HG03025 (cell line): ENCODE results near the gene HSF4.

Source experiments
- ATAC-seq: cut with Tn5 transposase; IDR thresholded peaks from one replicate; pipeline ENCODE4 v1.9.1; 2021; ENCODE audit warnings: mild to moderate bottlenecking, moderate library complexity; ENCODE audit not compliant: unreplicated experiment, low FRiP score

HSF4 gene

DNA sequence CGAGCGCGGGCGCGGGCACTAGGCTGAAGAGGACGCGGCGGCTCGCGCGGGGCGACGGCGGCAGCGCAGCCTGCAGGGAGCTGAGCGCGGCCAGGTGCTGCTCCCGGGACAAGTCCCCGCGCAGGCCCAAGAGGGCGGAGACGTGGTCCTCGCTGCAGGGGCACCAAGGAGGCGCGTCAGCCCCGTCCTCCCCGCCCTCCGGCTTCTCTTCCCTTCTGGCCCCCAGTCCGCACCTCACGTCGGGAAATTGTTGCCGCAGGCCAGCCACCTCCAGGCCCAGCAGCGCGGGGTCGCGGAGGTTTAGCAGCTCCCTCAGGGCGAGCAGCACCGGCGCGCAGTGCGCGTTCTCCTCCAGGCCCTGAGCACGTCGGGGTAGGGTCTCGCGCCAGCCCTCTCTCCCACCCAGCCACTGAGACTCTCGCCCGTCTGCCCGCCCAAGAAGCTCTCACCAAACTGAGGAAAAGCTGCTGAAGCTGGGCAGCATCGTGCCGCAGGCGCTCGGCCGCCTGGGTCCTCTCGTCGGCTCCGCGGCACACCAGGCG, 20.0 kb downstream of the HSF4 start:
- ATAC-seq = no peak

DNA sequence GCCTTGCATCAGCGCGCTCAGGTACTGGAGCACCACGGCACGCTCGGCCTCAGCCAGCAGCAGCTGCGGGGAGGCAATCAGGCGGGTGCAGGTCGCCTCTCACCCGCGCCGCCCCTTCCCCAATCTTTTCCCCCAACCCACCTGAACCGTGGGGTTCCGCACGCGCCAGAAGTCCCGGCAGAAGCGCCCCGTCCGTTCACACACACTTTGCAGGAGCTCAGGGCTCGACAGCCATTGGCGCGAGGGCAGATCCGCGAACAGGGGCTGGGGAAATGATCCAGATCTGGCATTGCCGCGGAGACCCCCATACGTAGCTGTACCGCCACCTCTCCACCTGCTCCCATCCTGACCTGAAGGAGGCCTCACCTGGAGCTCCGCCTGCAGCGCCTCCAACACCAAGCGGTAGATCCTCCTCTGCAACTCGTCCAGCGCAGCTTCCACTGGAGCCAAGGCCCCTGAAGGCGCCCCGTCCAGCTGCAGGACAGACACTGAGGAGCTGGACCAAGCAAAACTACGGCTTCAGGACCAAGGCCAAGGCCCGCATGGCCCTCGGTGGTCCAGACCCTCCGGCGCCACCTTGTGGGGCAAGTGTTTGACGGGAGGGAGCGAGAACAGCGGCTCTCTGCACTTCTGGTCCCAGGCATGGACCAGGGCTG, 20.6 kb downstream of the HSF4 start:
- ATAC-seq = no peak

DNA sequence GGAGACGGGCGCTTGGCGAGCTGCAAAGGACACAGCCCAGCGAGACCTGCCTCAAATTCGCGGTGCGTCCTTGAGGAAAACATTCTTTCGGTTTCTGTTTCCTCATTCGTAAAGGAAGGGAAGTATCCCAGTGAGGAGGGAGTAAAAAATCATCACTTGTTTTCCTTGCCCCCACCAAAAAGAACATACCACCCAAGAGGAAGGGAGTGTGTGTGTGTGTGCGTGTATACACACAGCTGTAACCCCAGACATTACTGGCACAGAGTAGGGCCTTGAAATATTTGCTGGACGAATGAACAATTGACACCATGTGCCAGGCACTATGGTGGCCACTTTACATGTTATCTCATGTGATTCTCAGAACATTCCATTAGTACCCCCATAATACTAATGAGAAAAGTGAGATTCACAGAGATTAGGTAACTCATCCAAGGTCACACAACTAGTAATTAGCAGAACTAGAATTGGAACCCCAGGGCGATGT, 21.1 kb downstream of the HSF4 start:
- no peak for ATAC-seq

DNA sequence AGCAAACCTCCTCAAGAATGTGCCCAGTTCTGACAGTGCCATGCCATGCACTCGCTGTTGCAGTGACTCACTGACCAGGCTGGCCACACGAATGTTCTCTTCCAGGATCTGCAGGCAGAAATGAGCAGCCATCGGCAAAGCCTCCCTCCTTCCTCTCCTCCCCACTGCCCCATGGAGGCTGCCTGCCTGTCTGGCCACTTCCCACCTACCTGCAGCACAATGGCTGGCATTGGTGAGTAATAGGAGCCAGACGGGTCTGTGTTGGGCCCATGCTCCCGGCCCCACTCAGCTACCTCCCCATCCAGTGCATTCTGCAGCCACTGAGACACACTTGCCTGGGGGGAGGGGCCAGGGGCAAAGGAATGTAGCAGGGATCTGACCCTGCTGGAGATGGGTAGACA, 22.0 kb downstream of the HSF4 start:
- no peak for ATAC-seq

DNA sequence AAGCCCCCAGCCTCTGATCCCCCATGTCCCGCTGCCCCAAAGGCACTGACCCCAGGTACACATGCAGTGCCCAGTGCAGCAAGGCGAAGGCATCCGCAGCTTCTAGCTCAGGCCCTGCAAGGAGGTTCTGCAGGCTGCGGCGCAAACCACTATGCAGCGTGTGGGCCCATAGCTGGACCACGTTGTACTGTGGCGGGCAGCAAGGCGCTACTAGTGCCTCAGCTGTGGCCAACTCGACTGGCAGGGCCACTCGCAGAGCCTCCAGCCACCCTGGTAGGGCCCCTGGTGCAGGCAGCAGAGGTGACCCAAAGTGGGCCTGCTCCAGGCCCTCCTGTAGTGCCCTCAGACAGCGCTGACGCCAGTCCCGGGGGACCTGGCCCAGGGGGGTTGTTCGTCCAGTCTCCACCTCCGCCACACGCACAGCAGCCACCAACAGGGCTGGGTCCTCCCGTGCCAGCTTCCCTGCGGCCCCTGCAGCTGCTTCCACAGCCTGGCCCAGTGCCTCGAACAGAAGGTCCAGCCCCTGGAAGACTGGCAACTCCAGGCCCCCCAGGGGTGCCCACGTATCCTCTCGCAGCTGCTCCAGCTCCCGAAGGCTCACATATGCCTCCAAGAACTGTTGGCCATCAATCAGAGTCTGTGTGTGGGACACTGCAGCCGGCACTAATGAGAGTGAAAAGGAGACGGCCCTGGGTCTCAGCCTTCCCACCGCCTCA, 22.8 kb downstream of the HSF4 start:
- no peak for ATAC-seq

DNA sequence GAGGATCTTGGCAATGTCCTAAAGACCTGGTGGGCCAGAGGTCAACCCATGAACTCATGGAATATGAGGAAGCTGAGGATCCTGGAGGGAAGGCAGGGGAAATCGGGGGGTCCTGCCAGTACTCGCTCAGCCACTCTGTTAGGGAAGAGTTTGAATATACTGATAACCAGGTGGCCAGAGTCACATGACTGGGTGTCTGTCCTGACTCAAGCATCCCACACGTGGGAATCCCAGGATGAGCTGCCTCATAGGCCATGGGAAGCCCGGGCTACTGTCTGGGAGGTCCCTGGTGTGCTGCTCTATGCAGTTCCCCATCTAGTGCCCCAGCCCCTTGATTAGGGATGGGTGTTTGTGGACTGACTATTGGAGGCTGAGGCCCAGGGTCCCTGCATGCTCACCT, 23.8 kb downstream of the HSF4 start:
- ATAC-seq = no peak

DNA sequence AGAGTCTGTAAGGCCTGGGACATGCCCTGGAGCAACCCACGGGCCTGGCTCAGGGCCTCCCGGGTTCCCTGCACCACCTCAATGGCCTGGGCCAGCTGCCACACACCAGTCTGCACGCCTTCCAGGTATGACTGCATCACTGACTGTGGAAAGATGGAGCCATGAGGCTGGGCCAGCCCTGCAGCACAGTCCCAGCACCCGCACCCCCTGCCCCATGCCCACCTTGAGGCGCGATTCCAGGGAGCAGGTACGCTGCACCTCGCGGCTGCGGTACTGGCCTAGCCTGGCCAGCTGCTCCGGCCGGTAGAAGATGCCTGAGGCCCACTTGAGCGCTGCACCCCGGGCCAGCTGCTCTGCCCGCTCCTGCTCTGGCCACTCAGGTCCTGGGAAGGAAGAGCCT, 24.3 kb downstream of the HSF4 start:
- ATAC-seq = no peak

DNA sequence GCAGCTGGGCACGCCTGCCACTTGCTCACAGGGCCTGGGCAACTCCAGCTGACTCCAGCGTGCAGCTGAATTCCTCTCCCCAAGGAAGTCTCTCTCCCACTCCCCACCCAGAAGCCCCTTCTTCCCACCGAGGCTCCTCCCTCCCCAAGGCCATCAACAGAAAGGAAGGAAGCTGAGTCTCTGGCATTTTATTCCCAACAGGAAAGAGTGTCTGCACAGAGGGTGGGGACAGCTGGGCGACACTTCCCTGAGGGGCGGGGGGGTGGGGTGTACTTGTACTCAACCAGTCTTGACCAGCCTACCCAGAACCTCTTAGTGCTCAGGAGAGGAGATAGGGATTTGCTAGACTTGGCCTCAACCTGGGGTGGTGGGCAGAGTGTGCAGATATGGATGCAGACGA, 25.5 kb downstream of the HSF4 start, which contains the start of gene EXOC3L1:
TSS of gene EXOC3L1 (minus strand) at position 96 of the 400 bp plus-strand sequence. CDS start 460 bp downstream, outside the sequence.
- ATAC-seq = no peak

DNA sequence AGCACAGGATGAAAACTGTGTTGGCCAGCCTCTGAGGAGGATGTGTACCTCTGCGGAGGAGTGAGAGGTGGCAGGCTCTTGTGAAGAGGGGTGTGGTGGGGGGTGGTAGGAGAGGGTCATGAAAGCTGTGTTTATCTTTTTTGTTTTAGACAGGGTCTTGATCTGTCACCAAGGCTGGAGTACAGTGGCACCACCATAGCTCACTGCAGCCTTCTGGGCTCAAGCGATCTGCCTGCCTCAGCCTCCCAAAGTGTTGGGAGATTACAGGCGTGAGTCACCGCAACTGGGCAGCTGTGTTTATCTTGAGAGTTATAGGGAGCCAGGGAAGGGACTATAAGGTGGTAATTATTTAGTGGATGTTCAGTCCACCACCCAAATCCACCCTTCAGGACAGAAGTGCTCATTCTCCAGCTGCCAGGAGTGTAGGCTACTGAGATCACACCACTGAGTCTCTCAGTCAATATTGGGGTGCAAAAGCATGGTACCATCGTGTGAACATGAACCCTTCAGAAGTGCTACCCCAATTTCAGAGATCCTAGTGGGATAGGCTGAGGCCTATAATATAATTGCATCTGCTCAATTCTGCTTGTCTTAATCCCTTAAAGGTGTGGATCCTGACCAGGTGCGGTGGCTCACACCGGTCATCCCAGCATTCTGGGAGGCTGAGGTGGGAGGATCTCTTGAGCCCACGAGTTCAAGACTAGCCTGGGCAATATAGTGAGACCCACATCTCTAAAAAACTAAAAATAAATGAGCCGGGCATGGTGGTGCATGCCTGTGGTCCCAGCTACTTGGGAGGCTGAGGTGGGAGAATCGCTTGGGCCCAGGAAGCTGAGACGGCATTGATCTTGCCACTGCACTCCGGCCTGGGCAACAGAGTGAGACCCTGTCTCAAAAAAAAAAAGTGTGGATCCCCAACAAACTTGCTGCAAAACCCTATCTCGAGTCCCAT, 26.2 kb downstream of the HSF4 start:
- no peak for ATAC-seq

DNA sequence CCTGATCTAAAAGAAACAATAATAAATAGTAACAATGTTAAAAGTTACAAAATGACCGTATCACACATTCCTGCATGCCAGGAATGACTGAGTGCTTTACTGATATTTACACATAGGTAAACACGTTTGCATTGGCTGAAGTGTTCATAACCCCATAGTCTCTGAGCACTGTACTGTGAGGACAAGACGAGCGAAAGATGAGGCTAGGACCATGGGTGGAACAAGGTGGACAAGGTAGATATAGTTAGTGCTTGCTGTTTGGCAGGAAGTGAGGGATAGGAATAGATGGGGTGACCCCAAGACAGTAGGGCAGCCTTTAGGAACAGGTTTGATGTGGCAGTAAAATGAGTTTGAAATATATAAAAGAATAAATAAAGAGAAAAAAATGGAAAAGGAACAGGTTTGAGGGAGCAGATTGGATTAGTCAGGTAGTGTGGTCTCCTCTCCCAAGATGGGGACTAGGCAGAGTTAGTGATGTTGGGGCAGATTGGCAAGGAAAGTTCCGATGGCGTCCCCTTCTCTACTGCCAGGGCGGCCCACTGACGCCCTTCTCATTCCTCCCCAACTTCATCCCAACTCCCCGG, 27.0 kb downstream of the HSF4 start:
- ATAC-seq = no peak

DNA sequence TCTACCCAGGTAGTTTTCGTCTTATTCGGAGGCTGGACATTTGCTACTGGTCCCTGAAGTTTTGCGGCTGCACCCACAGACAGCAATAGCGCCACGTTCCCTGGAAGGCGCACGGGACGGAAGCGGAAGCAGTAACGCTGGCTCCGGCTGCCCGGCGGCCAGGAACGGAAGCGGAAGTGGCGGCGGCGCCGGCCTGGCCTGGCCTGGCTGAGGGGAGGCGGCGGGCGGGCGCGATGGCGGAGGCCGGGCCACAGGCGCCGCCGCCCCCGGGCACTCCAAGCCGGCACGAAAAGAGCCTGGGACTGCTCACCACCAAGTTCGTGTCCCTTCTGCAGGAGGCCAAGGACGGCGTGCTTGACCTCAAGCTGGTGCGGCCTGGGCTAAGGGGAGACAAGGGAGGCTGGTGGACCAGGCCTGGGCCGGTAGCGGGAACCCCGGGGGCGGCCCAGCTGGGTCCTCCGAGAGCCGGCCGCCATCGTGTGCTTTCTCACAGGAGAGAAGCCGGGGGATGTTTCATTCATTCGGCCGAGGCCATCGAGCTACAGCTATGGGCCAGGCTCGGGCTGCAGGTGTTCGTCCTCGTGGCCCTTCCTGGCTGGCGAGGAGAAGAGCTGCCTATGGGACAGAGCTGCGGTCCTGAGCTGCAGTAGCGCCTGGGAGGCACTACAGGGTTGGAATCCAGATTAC, 27.6 kb downstream of the HSF4 start, which contains the start of gene E2F4:
TSS of gene E2F4 (plus strand) at position 161 of the 687 bp plus-strand sequence. CDS start at position 234, 73 bp downstream.
- peak; percentile 80 for ATAC-seq

DNA sequence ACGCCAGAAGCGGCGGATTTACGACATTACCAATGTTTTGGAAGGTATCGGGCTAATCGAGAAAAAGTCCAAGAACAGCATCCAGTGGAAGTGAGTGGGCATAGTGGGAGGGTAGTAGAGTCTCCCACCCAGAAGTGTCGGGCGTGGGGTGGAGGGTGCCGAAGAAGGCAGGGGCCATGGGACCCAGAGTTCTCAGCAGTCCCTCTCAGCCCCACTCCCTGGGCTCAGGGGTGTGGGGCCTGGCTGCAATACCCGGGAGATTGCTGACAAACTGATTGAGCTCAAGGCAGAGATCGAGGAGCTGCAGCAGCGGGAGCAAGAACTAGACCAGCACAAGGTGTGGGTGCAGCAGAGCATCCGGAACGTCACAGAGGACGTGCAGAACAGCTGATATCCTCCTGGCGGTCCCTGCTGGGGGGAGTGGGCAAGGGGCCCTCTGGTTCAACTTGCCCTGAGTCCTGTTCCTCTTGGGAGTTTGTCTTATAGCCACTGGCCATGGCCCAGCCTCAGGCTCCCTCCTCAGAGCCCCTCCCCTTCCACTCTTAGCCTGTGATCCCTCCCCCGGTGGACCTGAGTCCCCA, 28.3 kb downstream of the HSF4 start:
- ATAC-seq = no peak

DNA sequence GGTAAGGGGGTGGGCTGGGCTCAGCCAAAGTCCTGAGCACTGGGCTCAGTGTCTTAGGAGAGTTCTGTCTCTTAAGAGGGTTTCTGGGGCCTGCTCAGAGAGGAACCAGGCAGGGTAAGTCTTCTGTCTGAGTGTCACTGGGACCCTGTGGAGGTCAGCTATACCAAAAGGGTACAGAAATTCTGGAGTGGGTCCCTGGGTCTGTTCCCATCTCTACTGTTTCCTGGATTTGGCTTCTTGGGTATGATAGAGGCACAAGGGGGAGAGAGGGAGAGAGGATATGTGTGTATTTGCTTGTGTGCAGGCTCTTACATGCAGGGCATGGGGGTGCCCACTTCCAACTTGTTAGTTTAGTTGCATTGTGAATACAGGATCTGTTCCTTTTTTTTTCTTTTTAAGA, 29.0 kb downstream of the HSF4 start:
- ATAC-seq = no peak

DNA sequence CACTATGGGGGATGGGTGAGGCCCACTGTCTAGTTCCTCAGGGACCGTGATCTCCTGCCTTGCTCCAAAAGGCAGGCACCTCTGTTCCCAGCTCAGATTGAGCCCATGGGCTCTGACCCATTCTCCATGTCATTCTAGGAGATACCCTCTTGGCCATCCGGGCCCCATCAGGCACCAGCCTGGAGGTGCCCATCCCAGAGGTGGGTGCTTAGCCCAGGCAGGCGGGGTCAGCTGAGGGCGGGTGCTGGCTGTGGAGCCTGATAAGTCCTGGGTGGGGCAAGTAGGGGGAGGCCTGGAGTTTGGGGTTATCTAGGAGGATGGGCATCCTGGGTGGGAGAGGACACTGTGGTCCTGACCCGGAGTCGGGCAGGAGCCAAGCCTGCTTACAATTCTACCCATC, 29.7 kb downstream of the HSF4 start:
- no peak for ATAC-seq

DNA sequence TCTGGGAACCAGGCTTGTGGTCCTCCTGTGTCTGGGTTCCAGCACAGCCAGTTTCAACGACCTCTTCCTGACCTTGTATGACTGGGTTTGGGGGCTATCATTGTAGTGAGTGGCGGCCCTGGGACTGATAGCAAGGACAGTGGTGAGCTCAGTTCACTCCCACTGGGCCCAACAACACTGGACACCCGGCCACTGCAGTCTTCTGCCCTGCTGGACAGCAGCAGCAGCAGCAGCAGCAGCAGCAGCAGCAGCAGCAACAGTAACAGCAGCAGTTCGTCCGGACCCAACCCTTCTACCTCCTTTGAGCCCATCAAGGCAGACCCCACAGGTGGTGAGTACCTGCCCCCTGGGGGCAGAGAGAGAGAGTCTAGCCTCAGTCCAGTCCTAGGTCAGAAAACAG, 31.1 kb downstream of the HSF4 start:
- no peak for ATAC-seq

DNA sequence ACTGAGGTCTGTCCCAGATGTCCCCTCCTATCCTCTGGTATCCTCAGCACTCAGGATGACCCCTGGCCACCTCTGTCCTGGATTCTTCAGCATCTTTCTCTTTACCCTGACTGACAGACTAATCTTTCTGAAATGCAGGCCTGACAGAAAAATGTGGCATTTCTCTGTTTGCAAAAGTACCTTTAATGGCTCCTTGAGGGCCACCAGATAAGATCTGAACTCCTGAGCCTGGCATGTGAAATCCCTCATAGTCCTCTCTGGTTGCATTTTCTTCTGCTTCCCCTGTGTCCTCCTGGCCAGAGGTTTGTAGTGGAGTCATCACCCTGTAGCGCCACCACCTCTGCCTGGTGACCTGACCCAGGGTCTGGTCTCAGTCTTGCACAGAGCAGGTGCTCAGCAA, 32.3 kb downstream of the HSF4 start:
- ATAC-seq = no peak

DNA sequence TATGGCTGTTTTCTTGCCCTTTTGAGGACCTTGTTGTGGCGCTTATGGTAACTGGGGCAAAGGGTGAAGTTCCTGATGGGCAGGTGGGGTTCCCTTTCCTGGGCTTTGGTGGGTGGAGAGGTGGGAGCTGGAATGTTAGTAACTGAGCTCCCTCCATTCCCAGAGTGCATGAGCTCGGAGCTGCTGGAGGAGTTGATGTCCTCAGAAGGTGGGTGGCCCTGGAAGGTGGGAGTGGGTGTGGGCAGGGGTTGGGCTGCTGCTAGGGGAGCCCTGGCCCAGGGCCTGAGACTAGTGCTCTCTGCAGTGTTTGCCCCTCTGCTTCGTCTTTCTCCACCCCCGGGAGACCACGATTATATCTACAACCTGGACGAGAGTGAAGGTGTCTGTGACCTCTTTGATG, 33.2 kb downstream of the HSF4 start:
- no peak for ATAC-seq

DNA sequence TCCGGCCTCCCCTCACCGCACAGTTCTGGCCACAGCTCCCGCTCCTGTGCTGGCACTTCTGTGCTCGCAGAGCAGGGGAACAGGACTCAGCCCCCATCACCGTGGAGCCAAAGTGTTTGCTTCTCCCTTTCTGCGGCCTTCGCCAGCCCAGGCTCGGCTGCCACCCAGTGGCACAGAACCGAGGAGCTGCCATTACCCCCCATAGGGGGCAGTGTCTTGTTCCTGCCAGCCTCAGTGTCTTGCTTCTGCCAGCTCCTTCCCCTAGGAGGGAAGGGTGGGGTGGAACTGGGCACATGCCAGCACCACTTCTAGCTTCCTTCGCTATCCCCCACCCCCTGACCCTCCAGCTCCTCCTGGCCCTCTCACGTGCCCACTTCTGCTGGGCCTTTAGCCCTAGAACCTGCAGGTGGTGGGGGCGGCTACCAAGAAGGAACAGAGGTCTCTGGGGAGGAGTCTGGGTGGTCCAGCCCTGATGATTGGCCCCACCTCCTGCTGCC, 33.7 kb downstream of the HSF4 start:
- ATAC-seq = no peak
